Type B pancreatic cell (in vitro differentiated cells): ENCODE measurements around the gene TSSC4. TPM values are rescaled to one million over a fixed set of nuclear protein-coding genes. Genes with fewer than 3 reads are reported as not detected.
A peak's percentile ranks its signal among the peaks of the same experiment; 100 is the strongest.

Experiments used
- DNase-seq: peaks from one replicate; pipeline ENCODE4 v3.0.0; 2021; ENCODE audit warnings: mixed read lengths; ENCODE audit not compliant: unreplicated experiment; ENCODE audit errors: extremely low spot score
- H3K27ac Mint-ChIP-seq: 2 replicates; pipeline ENCODE4 v1.8.0; 2021; ENCODE audit warnings: mild to moderate bottlenecking, mixed read lengths
- H3K27me3 Mint-ChIP-seq: 2 replicates; pipeline ENCODE4 v1.8.0; 2021; ENCODE audit warnings: mixed read lengths
- H3K36me3 Mint-ChIP-seq: 2 replicates; pipeline ENCODE4 v1.8.0; 2021; ENCODE audit warnings: mixed read lengths
- H3K4me1 Mint-ChIP-seq: one replicate; pipeline ENCODE4 v1.8.0; 2021; ENCODE audit warnings: mixed read lengths; ENCODE audit not compliant: unreplicated experiment
- H3K4me3 Mint-ChIP-seq: 2 replicates; pipeline ENCODE4 v1.8.0; 2021; ENCODE audit warnings: mild to moderate bottlenecking, mixed read lengths
- H3K9me3 Mint-ChIP-seq: 2 replicates; pipeline ENCODE4 v1.8.0; 2021; ENCODE audit warnings: mixed read lengths
- CTCF ChIP-seq: fragments of 200-600 bp; sonication (generic); conservative IDR thresholded peaks from 2 replicates; pipeline ENCODE4 v1.5.0; 2021; ENCODE audit warnings: antibody characterized with exemption, mild to moderate bottlenecking
- total RNA-seq: library from RNA; stranded (reverse); gene quantifications from 2 replicates; pipeline ENCODE4 v1.2.1, GENCODE V29; 2021; ENCODE audit warnings: low replicate concordance

Gene TSSC4
- total RNA-seq, 1 donor from 2014 or later: 59.0 TPM

- no peak for TF ChIP-seq CTCF
- peaks cover 69% of the 10 kb centered on the region for H3K27me3 Mint-ChIP-seq
- H3K9me3 Mint-ChIP-seq: peaks cover 4% of the 10 kb centered on the region
- peak within 1 kb of the TSS; percentile 82 for H3K4me3 Mint-ChIP-seq
- H3K27ac Mint-ChIP-seq: no peak within 1 kb of the TSS
- H3K36me3 Mint-ChIP-seq: no peaks in the 10 kb centered on the region
- H3K4me1 Mint-ChIP-seq: no peaks in the 10 kb centered on the region
- DNase-seq: no peak
Observed at GRCh38 chr11:2443881-2444820, 43.6 kb downstream of the TSSC4 start, which contains the start of gene TRPM5. Gene TRPM5 (minus strand): TSS chr11:2444514. CDS start chr11:2423036, 21,478 bp downstream.

- Mint-ChIP-seq H3K9me3 (peaks cover 4% of the 10 kb centered on the region), H3K27ac (no peak within 1 kb of the TSS), H3K27me3 (peaks cover 62% of the 10 kb centered on the region), H3K4me3 (peak within 1 kb of the TSS; percentile 82), H3K4me1 (no peaks in the 10 kb centered on the region), H3K36me3 (no peaks in the 10 kb centered on the region)
- DNase-seq: no peak
- TF ChIP-seq CTCF: peak; percentile 13
Observed at GRCh38 chr11:2444821-2445745, 44.5 kb downstream of the TSSC4 start, which contains the start of gene KCNQ1. Gene KCNQ1 (plus strand): TSS chr11:2445008. CDS start chr11:2445099, 91 bp downstream.

- Mint-ChIP-seq H3K4me3 (peak overlapping the region; percentile 82), H3K4me1 (no peaks in the 10 kb centered on the region), H3K27me3 (peaks cover 61% of the 10 kb centered on the region), H3K27ac (no peak overlapping the region), H3K36me3 (no peaks in the 10 kb centered on the region), H3K9me3 (peaks cover 4% of the 10 kb centered on the region)
- TF ChIP-seq CTCF: no peak
- no peak for DNase-seq
Observed at GRCh38 chr11:2445746-2446551, 45.4 kb downstream of the TSSC4 start.

- Mint-ChIP-seq H3K4me3 (no peak overlapping the region), H3K27ac (no peak overlapping the region), H3K27me3 (peaks cover 59% of the 10 kb centered on the region), H3K4me1 (no peaks in the 10 kb centered on the region), H3K36me3 (no peaks in the 10 kb centered on the region), H3K9me3 (peaks cover 4% of the 10 kb centered on the region)
- DNase-seq: no peak
- TF ChIP-seq CTCF: no peak
Observed at GRCh38 chr11:2446590-2447252, 46.2 kb downstream of the TSSC4 start.
